HAP-1 (cell line): Measurements from ENCODE around the gene MTSS2.

ENCODE experiments used
- DNase-seq, 2 experiments: peaks; one replicate each; pipeline ENCODE4 v3.0.0-alpha.2; 2016 to 2020; ENCODE audit warnings: low spot score in 2 of 2
- H3K27me3 ChIP-seq: fragments of 250-450 bp; sonication (Bioruptor Pico); 2 replicates; pipeline ENCODE4 v1.5.1; 2020; ENCODE audit warnings: low read depth, mild to moderate bottlenecking, moderate library complexity
- H3K36me3 ChIP-seq: fragments of 250-450 bp; sonication (Bioruptor Pico); replicated peaks from 2 replicates; pipeline ENCODE4 v1.5.1; 2020; ENCODE audit warnings: mild to moderate bottlenecking
- H3K4me1 ChIP-seq: fragments of 250-450 bp; sonication (Bioruptor Pico); 2 replicates; pipeline ENCODE4 v1.5.1; 2020; ENCODE audit warnings: mild to moderate bottlenecking
- H3K4me3 ChIP-seq: fragments of 250-450 bp; sonication (Bioruptor Pico); 2 replicates; pipeline ENCODE4 v1.5.1; 2020; ENCODE audit warnings: mild to moderate bottlenecking, moderate library complexity
- H3K9me3 ChIP-seq: fragments of 250-450 bp; sonication (Bioruptor Pico); 2 replicates; pipeline ENCODE4 v1.5.1; 2020; ENCODE audit warnings: mild to moderate bottlenecking, moderate library complexity
- in situ Hi-C: fragments of 300-500 bp; cut with MboI; formaldehyde crosslinking; loops from 3 replicates; pipeline ENCODE4 v1.14.3; 2020; ENCODE audit warnings: low sequenced_read_pairs, inconsistent platforms, mixed read lengths

MTSS2 gene

DNA sequence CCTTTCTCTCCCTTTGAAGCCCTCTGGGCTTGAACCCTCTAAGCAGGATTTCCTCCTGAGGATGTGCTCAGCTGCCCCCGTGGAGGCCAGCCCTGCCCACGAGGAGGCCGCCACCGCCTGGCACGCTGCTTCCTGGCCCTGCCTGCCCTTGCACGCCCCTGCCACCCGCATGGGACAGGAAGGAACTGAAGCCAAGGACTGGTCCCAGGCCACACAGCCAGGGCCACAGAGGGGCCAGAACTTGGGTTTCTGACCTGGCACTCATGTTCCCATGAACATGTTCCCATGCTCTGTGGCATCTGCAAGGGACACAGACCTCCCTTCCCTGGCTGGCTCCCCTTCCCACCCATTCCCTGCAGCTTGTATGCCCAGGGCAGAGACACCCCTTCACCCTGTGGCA, 24.1 kb upstream of the MTSS2 start:
- Histone ChIP-seq H3K36me3 (no peaks in the 10 kb centered on the region; the same call in 1 of the 2 replicates), H3K27me3 (no peaks in the 10 kb centered on the region), H3K4me1 (peaks cover 11% of the 10 kb centered on the region), H3K4me3 (no peak overlapping the region), H3K9me3 (no peaks in the 10 kb centered on the region)
- in situ Hi-C loops: no loop called here
- no peak for DNase-seq

DNA sequence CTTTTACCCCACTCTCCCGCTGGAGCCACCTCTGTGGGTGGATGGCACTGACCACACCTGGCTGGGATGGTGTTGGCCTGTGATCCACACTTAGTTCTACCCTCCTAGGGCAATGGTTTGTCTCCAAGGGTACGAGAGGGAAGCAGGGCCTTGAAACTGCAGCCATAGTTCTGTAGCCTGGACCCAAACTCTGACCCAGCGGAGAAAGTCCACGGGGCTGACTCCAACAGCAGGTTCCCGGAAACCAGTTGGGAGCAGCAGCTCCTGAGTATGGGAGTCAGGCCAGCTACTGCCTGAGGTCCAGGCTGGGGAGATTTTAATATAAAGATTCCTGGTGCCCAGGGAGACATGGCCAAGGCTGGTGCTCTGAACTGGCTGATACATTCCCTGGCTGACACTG, 23.6 kb upstream of the MTSS2 start:
- no peak for DNase-seq
- in situ Hi-C loops: no loop called here
- no peak overlapping the region for H3K4me3 ChIP-seq
- H3K4me1 ChIP-seq: peaks cover 11% of the 10 kb centered on the region
- no peaks in the 10 kb centered on the region; the same call in 1 of the 2 replicates for H3K36me3 ChIP-seq
- no peaks in the 10 kb centered on the region for H3K27me3 ChIP-seq
- no peaks in the 10 kb centered on the region for H3K9me3 ChIP-seq

DNA sequence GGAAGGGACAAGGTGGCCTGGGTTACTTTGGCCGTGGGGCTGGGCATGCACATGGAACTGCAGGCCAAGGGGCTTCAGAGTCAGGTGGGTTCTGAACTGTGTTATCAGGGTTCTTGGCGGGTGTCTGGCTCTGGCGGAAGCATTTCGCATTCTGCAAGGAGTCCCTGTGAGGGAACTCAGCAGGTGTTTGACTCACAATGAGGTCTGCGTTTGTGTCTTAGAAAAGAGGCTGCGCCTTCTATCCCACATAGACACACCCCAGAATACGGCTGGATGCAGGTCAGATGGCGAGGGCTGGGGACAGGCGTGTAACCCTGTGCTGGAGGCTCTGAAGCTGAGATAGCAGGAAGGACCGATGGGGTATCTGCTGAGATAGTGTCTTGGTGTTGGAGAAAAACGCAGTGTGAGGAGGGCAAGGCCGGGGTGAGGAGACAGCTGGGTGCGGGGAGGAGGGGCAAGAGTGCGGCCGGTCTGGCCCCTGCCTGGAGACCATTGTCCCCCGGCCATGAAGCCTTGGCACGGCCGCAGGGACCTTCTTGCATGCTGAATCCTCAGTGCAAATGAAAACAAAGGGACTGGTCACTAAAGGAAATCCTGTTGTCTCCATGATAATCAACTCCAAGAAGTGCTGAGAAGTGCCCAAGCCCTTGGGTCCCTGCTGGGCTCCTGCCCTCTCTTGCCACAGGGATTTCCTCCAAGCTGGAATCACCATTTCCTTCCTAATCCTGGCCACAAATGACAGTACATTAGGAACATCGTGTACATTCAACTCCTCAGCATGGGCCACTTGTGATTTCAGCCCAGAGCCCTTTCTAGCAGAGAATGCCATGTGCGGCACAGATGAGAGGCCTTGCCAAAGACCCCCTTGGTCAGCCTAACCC, 22.8 kb upstream of the MTSS2 start:
- no peaks in the 10 kb centered on the region for H3K27me3 ChIP-seq
- no peaks in the 10 kb centered on the region for H3K9me3 ChIP-seq
- in situ Hi-C loops: no loop called here
- no peak overlapping the region for H3K4me3 ChIP-seq
- H3K4me1 ChIP-seq: peaks cover 11% of the 10 kb centered on the region
- DNase-seq: no peak
- no peaks in the 10 kb centered on the region; the same call in 1 of the 2 replicates for H3K36me3 ChIP-seq

DNA sequence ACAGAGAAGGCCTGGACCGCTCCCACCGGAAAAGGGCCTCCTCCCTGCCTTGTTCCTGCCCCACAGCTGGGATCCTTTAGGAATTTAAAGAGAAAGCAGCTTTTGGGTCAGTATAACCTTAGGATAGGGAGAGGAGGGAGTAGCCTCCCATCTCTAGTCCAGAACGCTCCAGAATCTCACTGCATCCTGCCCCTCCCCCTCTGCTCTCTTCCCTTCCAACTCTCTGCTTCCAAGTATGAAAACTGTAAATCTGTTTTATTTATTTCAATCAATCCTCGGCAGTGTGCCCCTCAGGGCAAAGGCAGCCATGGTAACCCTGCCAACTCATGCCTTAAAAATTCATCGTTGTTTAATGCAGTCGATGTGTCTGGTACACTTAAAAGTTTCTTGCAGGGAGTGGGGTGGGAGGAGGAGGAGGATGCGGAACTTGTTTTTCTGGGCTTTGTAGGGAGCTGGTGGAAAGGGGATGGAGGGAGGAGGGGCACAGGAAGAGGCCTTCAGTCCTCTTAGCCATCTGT, 21.2 kb upstream of the MTSS2 start:
- Histone ChIP-seq H3K4me1 (no peaks in the 10 kb centered on the region), H3K36me3 (no peaks in the 10 kb centered on the region; the same call in 1 of the 2 replicates), H3K27me3 (no peaks in the 10 kb centered on the region), H3K4me3 (no peak overlapping the region), H3K9me3 (no peaks in the 10 kb centered on the region)
- no peak for DNase-seq
- in situ Hi-C loops: no loop called here

DNA sequence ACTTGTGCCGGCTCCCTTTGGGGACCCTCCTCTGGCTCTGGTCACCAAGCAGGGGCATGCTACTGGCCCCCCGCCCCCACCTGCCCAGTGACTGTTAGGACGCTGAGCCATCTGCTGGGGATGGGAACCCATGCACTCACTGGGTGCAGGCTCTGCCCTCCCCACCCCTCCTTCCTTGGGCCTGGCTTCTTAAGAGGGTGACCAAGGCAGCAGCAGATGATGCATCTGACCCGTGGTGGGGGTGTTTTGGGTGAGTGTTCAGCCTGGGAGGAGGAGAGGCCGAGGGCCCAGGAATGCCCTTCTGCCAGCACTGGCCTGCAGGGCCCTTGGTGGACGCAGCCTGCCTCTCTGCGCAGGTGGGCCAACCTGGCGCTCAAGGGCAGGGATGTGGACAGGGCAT, 19.2 kb upstream of the MTSS2 start:
- Histone ChIP-seq H3K27me3 (no peaks in the 10 kb centered on the region), H3K9me3 (no peaks in the 10 kb centered on the region), H3K4me3 (no peak overlapping the region), H3K36me3 (no peaks in the 10 kb centered on the region; the same call in 1 of the 2 replicates), H3K4me1 (no peaks in the 10 kb centered on the region)
- no peak for DNase-seq
- in situ Hi-C loops: no loop called here

DNA sequence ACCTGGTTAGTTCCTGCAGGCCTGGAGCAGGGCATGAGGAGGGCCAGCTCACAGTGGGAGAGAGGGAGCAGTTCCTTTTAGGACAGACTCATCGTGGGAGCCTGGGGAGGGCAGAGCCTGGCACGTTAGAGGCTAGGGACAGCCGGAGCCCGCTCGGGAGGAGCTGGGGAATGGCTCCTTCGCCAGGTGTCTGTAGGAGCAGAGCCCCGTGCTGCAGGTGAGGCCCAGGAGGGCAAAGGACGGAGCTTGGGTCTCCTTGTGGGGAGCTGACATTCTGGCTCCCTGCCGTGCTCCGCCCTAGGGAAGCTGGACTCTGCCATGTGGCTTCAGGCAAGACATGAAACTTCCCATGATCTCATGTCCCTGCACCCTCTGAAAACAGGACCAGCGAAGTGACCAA, 18.7 kb upstream of the MTSS2 start:
- H3K36me3 ChIP-seq: no peaks in the 10 kb centered on the region; the same call in 1 of the 2 replicates
- no peaks in the 10 kb centered on the region for H3K27me3 ChIP-seq
- H3K9me3 ChIP-seq: no peaks in the 10 kb centered on the region
- no peak for DNase-seq
- no peak overlapping the region for H3K4me3 ChIP-seq
- H3K4me1 ChIP-seq: no peaks in the 10 kb centered on the region
- in situ Hi-C loops: no loop called here

DNA sequence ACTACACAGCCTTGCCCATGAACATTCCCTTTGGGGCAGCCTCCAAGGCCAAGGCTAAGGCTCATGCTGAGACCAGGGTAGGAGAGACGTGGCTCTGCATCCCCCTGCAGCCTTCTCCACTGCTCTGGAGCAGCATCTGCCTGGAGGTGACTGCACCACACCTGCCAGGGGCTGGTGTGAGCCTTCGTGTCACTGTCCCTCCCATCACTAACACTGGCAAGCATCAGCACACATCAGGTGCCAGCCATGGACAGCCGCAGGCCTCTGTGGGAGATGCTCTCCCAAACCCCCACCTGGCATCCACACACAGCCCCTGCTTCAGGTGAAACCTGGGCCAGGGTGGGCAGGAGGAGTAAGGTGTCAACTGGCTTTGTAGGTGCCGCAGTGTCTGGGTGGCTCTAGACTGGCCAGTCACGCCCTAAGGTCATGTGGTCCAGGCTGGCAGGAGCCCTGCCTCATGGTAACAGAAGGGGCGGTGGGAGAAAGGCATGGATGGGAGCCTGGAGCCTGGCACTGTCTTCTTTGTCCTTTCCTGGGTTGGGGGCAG, 18.1 kb upstream of the MTSS2 start:
- H3K9me3 ChIP-seq: no peaks in the 10 kb centered on the region
- no peaks in the 10 kb centered on the region for H3K4me1 ChIP-seq
- H3K27me3 ChIP-seq: no peaks in the 10 kb centered on the region
- in situ Hi-C loops: no loop called here
- no peaks in the 10 kb centered on the region; the same call in 1 of the 2 replicates for H3K36me3 ChIP-seq
- DNase-seq: no peak
- H3K4me3 ChIP-seq: no peak overlapping the region

DNA sequence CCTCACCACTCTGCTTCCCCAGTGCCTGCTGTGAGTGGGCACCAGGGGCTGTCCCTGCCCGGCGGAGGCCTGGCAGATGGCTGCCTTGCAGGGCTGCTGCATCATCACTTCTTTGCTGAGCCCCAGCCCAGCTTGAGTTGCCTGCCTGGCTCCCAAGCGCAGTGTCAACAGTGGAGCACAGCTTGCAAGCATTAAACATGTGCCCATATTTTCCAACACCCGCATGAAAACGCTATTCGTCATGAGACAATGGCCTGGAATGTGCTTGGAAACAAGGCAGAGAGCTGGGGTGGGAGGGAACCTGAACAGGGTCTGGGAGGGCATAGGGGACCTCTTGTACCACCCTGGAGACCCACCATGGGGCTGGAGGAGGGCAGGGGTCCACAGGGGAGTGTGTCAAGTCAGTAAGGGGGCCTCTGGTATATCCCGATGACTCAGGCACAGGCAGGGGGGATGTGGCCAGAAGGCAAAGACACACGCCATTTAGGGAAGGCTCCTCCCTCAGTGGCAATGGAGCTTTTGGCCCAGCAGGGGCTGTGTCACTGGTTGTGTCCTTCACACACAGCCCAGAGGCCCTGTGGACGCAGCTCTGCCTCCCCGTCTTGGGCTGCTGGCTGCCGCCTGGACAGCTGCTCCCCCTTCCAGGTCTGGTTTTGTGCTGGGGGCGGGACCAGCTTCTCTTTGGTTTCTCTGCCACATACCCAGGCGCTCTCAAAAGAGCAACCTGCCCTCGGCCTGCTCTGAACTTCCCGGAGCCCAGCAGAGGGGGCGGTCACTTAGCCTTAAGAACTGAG, 17.4 kb upstream of the MTSS2 start:
- no peak overlapping the region for H3K4me3 ChIP-seq
- no peaks in the 10 kb centered on the region; the same call in 1 of the 2 replicates for H3K36me3 ChIP-seq
- in situ Hi-C loops: no loop called here
- H3K4me1 ChIP-seq: no peaks in the 10 kb centered on the region
- DNase-seq: no peak
- H3K27me3 ChIP-seq: no peaks in the 10 kb centered on the region
- H3K9me3 ChIP-seq: no peaks in the 10 kb centered on the region

DNA sequence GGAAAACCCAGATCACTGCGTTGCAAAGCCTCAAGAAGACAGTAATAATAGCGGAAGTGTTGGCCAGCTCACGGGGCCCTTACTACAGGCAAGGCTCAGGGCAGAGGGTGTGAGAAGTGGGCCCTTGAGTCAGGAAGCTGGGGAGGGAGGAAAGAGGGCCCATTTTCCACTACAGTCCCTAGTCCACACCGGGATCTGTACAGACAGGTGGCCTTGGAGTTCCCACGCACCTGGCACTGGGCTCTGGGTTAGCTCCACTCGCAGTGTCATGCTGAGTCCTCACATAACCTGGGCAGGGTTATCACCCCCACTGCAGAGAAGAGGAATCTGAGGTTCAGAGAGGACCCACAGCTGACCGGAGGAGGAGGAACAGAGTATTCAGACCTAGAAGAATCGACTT, 16.8 kb upstream of the MTSS2 start:
- in situ Hi-C loops: no loop called here
- no peaks in the 10 kb centered on the region for H3K4me1 ChIP-seq
- no peak for DNase-seq

DNA sequence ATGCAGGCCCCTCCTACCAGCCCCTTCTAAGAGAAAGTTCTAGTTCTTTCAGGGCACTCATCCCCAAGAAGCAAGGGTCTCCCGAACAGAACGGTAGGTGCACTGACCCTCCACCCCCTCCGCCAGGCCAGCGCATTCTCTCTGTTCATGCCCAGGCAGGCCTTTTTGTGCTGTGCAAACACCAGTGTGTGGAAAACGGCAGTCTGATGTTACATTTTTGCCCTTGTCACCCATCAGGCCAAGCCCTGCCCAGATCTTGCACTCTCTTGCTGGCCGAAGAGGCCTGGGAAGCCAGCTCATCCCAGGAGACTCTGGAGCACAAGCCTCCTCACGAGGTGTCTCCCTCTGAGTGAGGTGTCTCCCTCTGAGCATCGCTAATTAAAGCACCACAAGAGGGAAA, 16.1 kb upstream of the MTSS2 start:
- no peak for DNase-seq
- no peaks in the 10 kb centered on the region for H3K36me3 ChIP-seq
- no peaks in the 10 kb centered on the region for H3K4me1 ChIP-seq
- H3K27me3 ChIP-seq: no peaks in the 10 kb centered on the region
- H3K4me3 ChIP-seq: no peak overlapping the region
- in situ Hi-C loops: no loop called here
- H3K9me3 ChIP-seq: no peaks in the 10 kb centered on the region

More for the DNA sequence above, 16.8 kb upstream of the MTSS2 start:
- Histone ChIP-seq H3K9me3 (no peaks in the 10 kb centered on the region), H3K36me3 (no peaks in the 10 kb centered on the region), H3K4me3 (no peak overlapping the region), H3K27me3 (no peaks in the 10 kb centered on the region)

DNA sequence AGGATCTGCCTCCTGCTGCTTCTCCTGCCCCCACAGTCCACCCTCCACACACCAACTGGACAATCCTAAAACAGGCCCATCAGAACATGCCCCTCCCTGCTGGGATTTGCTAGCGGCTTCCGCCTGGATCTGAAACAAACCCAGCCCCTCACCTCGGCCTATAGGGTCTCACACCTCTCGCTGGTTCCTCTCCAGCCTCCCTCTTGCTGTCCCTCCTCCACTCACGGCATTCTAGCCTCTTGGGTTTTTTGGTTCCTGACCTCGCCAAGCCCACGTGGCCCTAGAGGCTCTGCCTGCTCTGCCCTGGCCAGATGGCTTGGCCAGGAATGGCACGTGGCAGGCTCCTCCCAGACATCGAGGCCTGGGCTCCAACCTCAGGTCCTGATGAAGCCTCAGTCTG, 15.7 kb upstream of the MTSS2 start:
- no peaks in the 10 kb centered on the region for H3K27me3 ChIP-seq
- no peaks in the 10 kb centered on the region for H3K4me1 ChIP-seq
- no peaks in the 10 kb centered on the region for H3K36me3 ChIP-seq
- in situ Hi-C loops: no loop called here
- no peak overlapping the region for H3K4me3 ChIP-seq
- no peaks in the 10 kb centered on the region for H3K9me3 ChIP-seq
- DNase-seq: no peak

DNA sequence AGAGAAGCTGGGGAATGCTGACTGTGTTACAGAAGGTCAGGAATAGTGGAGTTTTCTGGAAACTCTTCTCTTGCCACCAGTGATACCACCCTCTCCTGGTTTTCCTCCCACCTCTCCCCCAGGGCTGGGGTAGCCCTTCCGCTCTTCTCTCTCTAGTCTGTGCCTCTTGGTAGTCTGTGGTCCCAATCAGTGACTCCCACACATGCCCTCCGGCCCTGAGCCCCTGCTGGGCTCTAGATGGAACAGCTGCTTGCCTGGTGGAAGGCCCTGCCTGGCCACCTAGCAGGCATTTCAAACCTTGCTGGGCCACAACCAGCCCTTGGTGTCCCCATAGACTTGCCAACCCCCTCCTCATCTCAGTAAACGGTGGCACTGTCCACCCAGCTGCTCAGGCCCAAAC, 15.2 kb upstream of the MTSS2 start:
- Histone ChIP-seq H3K36me3 (no peaks in the 10 kb centered on the region), H3K4me3 (no peak overlapping the region), H3K9me3 (no peaks in the 10 kb centered on the region), H3K4me1 (no peaks in the 10 kb centered on the region), H3K27me3 (no peaks in the 10 kb centered on the region)
- DNase-seq: no peak
- in situ Hi-C loops: no loop called here

DNA sequence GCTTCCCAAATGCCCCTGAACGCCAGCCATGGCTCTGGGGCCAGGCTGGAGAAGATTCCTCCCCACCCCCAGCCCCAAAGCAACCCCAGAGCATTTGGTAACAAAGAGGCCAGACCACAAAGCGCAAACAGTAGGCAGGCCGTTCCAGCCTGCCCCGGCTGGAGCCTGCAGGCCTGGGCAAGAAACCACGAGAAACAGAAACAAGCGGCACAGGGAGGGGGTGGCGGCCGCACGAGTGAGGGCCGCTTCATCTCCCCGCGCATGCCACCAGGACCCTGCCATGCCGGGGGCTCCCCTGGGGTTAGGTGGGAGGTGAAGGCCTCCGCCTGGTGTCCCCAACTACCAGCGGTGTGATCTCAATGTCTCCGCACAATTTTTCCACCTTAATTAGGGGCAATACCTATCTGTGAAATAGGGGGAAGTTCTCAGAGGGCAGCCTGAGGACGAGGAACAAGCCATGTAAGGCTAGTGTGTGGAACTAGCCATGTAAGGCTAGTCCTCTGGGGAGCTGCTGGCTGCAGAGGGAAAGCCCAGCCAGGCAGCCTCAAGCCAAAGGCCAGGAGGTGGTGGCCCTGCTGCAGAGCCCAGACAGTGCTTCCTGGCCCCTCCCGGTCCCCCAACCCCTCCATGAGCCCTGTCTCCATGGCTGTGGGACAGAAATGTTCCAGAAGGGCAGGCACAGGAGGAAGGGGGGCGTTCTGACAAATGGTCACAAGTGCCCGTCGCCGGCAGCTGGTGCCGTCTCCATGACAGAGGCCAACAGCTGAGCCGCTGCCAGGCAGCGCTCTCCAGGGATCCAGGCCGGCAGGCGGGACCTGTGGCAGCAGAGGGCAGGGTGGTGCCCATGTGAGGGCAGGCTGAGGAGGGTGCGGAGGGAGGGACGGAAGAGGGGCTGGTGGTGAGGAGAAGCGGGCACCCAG, 14.5 kb upstream of the MTSS2 start:
- in situ Hi-C loops: no loop called here
- no peak for DNase-seq
- Histone ChIP-seq H3K4me1 (no peaks in the 10 kb centered on the region), H3K4me3 (no peak overlapping the region), H3K36me3 (no peaks in the 10 kb centered on the region), H3K27me3 (no peaks in the 10 kb centered on the region), H3K9me3 (no peaks in the 10 kb centered on the region)
